ENCODE results near the gene TESMIN.

DNA sequence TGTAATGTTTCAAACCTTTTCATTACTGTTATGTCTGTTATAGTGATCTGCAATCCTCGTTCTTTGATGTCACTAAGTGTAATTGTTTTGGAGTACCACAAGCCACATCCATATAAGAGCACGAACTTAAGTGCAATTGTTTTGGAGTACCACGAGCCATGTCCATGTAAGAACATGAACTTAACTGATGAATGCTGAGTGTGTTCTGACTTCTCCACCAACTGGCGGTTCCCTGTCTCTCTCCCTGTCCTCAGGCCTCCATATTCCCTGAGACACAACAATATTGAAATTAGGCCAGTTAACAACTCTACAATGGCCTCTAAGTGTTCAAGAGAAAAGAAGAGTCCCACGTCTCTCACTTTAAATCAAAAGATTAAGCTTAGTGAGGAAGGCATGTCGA lies 23.5 kb downstream of the TESMIN start:
- no peak for TF ChIP-seq ZBTB7A (IDR thresholded peaks at IDR 0.05; ENCODE audit: low read depth)
- no peak for TF ChIP-seq EP300 (IDR thresholded peaks at IDR 0.05; ENCODE audit: borderline replicate concordance)
- TF ChIP-seq FOXM1 (IDR thresholded peaks at IDR 0.05; ENCODE audit: borderline replicate concordance, low read depth): no peak

Measured in Ishikawa (cell line).